RPMI8226 (cell line): ENCODE results near the gene PRR9.
A peak's percentile ranks its signal among the peaks of the same experiment; 100 is the strongest.
"Not testable (repeated sequence)": the region's sequence is repeated elsewhere in the genome, so short reads cannot be mapped to it uniquely, and the experiment has no call there.

Source experiments
- DNase-seq: peaks from one replicate; pipeline ENCODE4 v3.0.0-alpha.2; 2015

PRR9 gene

GRCh38 chr1:153217212-153217611 lies at the start of gene PRR9:
TSS of gene PRR9 (plus strand) at chr1:153217584. CDS start at chr1:153218145, 561 bp downstream.
- no peak for DNase-seq

GRCh38 chr1:153168686-153169085 lies 48.7 kb upstream of the PRR9 start:
- DNase-seq = no peak

- DNase-seq = no peak
Measured at GRCh38 chr1:153174624-153175023, 42.8 kb upstream of the PRR9 start.

GRCh38 chr1:153178922-153179321 lies 38.5 kb upstream of the PRR9 start:
- DNase-seq = no peak

- DNase-seq = no peak
Measured at GRCh38 chr1:153180556-153180955, 36.8 kb upstream of the PRR9 start.

GRCh38 chr1:153188301-153188700 lies 29.1 kb upstream of the PRR9 start:
- DNase-seq = not testable (repeated sequence)

GRCh38 chr1:153190373-153190772 lies 27.0 kb upstream of the PRR9 start:
- no peak for DNase-seq

- DNase-seq = peak; percentile 23
Measured at GRCh38 chr1:153192697-153193096, 24.7 kb upstream of the PRR9 start.

GRCh38 chr1:153194331-153195050 lies 22.9 kb upstream of the PRR9 start:
- no peak for DNase-seq

GRCh38 chr1:153195216-153195615 lies 22.2 kb upstream of the PRR9 start:
- no peak for DNase-seq

- DNase-seq = no peak
Measured at GRCh38 chr1:153202006-153202405, 15.4 kb upstream of the PRR9 start.

GRCh38 chr1:153203130-153203529 lies 14.3 kb upstream of the PRR9 start, which contains the start of gene LELP1:
TSS of gene LELP1 (plus strand) at chr1:153203430. CDS start at chr1:153204708, 1,278 bp downstream.
- no peak for DNase-seq

- no peak for DNase-seq
Measured at GRCh38 chr1:153206631-153207030, 10.8 kb upstream of the PRR9 start.

- no peak for DNase-seq
Measured at GRCh38 chr1:153210206-153210605, 7.2 kb upstream of the PRR9 start.

GRCh38 chr1:153212201-153212600 lies 5.2 kb upstream of the PRR9 start:
- DNase-seq = no peak

GRCh38 chr1:153213519-153213918 lies 3.9 kb upstream of the PRR9 start:
- no peak for DNase-seq

- DNase-seq = no peak
Measured at GRCh38 chr1:153217744-153218416, 496 bp downstream of the PRR9 start.

- DNase-seq = no peak
Measured at GRCh38 chr1:153220606-153221303, 3.4 kb downstream of the PRR9 start.

GRCh38 chr1:153223040-153223891 lies 5.9 kb downstream of the PRR9 start:
- peak; percentile 64 for DNase-seq

- no peak for DNase-seq
Measured at GRCh38 chr1:153227810-153228209, 10.4 kb downstream of the PRR9 start.

GRCh38 chr1:153228491-153228890 lies 11.1 kb downstream of the PRR9 start:
- DNase-seq = no peak

GRCh38 chr1:153229076-153229829 lies 11.9 kb downstream of the PRR9 start:
- DNase-seq = peak; percentile 31
